Neural progenitor cell (in vitro differentiated cells): Measurements from ENCODE around the gene TSGA10. TPM values are rescaled to one million over a fixed set of nuclear protein-coding genes. Genes with fewer than 3 reads are reported as not detected.

ENCODE experiments used
- DNase-seq: peaks from one replicate; pipeline ENCODE4 v3.0.0-alpha.2; 2016; ENCODE audit warnings: low spot score
- H2AFZ ChIP-seq: fragments of 200-600 bp; sonication (generic); replicated peaks from 2 replicates; pipeline ENCODE4 v1.6.1; 2016; ENCODE audit warnings: antibody characterized with exemption
- H3F3A ChIP-seq: fragments of 200-600 bp; sonication (generic); 2 replicates; pipeline ENCODE4 v1.6.1; 2016; ENCODE audit warnings: antibody characterized with exemption, low read depth
- H3K27ac ChIP-seq: fragments of 200-600 bp; sonication (generic); 2 replicates; pipeline ENCODE4 v1.5.1; 2016; ENCODE audit warnings: mild to moderate bottlenecking
- H3K27me3 ChIP-seq: fragments of 200-600 bp; sonication (generic); 2 replicates; pipeline ENCODE4 v1.6.1; 2016; ENCODE audit warnings: mild to moderate bottlenecking, moderate library complexity
- H3K36me3 ChIP-seq: fragments of 200-600 bp; sonication (generic); 2 replicates; pipeline ENCODE4 v1.5.1; 2016
- H3K4me1 ChIP-seq: fragments of 200-600 bp; sonication (generic); 2 replicates; pipeline ENCODE4 v1.6.1; 2016; ENCODE audit warnings: mixed run types
- H3K4me2 ChIP-seq: fragments of 200-600 bp; sonication (generic); 2 replicates; pipeline ENCODE4 v1.6.1; 2016
- H3K4me3 ChIP-seq: fragments of 200-600 bp; sonication (generic); 2 replicates; pipeline ENCODE4 v1.5.1; 2016
- H3K79me2 ChIP-seq: fragments of 200-600 bp; sonication (generic); 2 replicates; pipeline ENCODE4 v1.6.1; 2016; ENCODE audit warnings: low read depth
- H3K9ac ChIP-seq: fragments of 200-600 bp; sonication (generic); 2 replicates; pipeline ENCODE4 v1.6.1; 2016
- H3K9me3 ChIP-seq: fragments of 200-600 bp; sonication (generic); 2 replicates; pipeline ENCODE4 v1.5.1; 2016; ENCODE audit warnings: low read depth
- H4K20me1 ChIP-seq: fragments of 200-600 bp; sonication (generic); 2 replicates; pipeline ENCODE4 v1.6.1; 2016; ENCODE audit warnings: low read depth
- H3K27ac Mint-ChIP-seq: 3 replicates; pipeline ENCODE4 v1.8.0; 2021; ENCODE audit warnings: mixed read lengths
- H3K27me3 Mint-ChIP-seq: 2 replicates; pipeline ENCODE4 v1.8.0; 2022; ENCODE audit warnings: low read depth, mild to moderate bottlenecking, inconsistent platforms, moderate library complexity, mixed read lengths; ENCODE audit not compliant: insufficient read depth
- H3K36me3 Mint-ChIP-seq: 3 replicates; pipeline ENCODE4 v1.8.0; 2021; ENCODE audit warnings: mixed read lengths
- H3K4me1 Mint-ChIP-seq: 3 replicates; pipeline ENCODE4 v1.8.0; 2021; ENCODE audit warnings: mixed read lengths
- H3K4me3 Mint-ChIP-seq: 3 replicates; pipeline ENCODE4 v1.8.0; 2021; ENCODE audit warnings: mild to moderate bottlenecking, moderate library complexity, mixed read lengths
- H3K9me3 Mint-ChIP-seq: 3 replicates; pipeline ENCODE4 v1.8.0; 2020; ENCODE audit warnings: mixed read lengths
- EZH2 ChIP-seq: fragments of 200-600 bp; sonication (generic); IDR thresholded peaks from 2 replicates; pipeline ENCODE4 v1.6.1; 2017; ENCODE audit warnings: antibody characterized with exemption, mild to moderate bottlenecking, moderate library complexity
- EZH2phosphoT487 ChIP-seq: fragments of 200-600 bp; sonication (generic); IDR thresholded peaks from 2 replicates; pipeline ENCODE4 v1.6.1; 2017; ENCODE audit warnings: antibody characterized with exemption
- total RNA-seq: library from RNA; depleted of rRNA; stranded (reverse); fragments of >200 nt; gene quantifications from 2 replicates; pipeline ENCODE4 v1.2.3, GENCODE V29; 2015; ENCODE audit warnings: low replicate concordance
- TF ChIP-seq, protein P1 (sequence below): fragments of 200-600 bp; sonication (generic); IDR thresholded peaks from 2 replicates; pipeline ENCODE4 v1.5.1; 2017; ENCODE audit warnings: antibody characterized with exemption, mild to moderate bottlenecking

The TSGA10 gene
- total RNA-seq, 1 donor from 2014 or later, result 5.8 TPM

DNA sequence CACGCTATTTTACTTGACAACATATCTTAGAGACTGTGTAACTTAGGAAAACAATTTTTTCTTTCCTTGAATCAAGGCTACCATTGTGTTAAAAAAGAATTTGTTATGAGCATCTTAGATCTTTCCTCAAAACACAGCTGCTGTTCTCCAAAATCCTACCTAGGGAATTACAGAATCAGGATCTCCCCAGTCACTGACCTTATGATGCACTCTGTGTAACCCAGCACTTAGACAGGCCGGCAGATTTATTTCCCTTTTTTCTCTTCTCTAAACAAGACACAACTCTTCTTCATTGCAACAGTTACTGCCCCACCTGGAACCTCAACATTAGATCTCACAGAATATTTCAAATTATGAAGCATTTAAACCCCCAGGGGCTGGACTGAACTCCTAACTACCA, 26.8 kb downstream of the TSGA10 start:
- peaks cover 19% of the 10 kb centered on the region for H3K36me3 Mint-ChIP-seq
- H3K9me3 ChIP-seq, result peaks cover 14% of the 10 kb centered on the region
- no peak overlapping the region for H3K4me3 Mint-ChIP-seq
- H3K9me3 Mint-ChIP-seq, result peaks cover 28% of the 10 kb centered on the region
- no peaks in the 10 kb centered on the region for H4K20me1 ChIP-seq
- no peaks in the 10 kb centered on the region for H3K79me2 ChIP-seq
- no peak overlapping the region for H2AFZ ChIP-seq
- no peak overlapping the region for H3K9ac ChIP-seq
- no peak for DNase-seq
- H3K27me3 Mint-ChIP-seq, result no peaks in the 10 kb centered on the region
- no peaks in the 10 kb centered on the region for H3F3A ChIP-seq
- no peaks in the 10 kb centered on the region for H3K36me3 ChIP-seq
- H3K4me1 Mint-ChIP-seq, result no peaks in the 10 kb centered on the region
- no peak overlapping the region for H3K27ac ChIP-seq
- TF ChIP-seq EZH2, result no peak
- no peak for TF ChIP-seq EZH2phosphoT487
- TF ChIP-seq, protein P1, sequence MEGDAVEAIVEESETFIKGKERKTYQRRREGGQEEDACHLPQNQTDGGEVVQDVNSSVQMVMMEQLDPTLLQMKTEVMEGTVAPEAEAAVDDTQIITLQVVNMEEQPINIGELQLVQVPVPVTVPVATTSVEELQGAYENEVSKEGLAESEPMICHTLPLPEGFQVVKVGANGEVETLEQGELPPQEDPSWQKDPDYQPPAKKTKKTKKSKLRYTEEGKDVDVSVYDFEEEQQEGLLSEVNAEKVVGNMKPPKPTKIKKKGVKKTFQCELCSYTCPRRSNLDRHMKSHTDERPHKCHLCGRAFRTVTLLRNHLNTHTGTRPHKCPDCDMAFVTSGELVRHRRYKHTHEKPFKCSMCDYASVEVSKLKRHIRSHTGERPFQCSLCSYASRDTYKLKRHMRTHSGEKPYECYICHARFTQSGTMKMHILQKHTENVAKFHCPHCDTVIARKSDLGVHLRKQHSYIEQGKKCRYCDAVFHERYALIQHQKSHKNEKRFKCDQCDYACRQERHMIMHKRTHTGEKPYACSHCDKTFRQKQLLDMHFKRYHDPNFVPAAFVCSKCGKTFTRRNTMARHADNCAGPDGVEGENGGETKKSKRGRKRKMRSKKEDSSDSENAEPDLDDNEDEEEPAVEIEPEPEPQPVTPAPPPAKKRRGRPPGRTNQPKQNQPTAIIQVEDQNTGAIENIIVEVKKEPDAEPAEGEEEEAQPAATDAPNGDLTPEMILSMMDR, result no peak
- no peak overlapping the region for H3K4me2 ChIP-seq
- H3K4me3 ChIP-seq, result no peak overlapping the region
- H3K27ac Mint-ChIP-seq, result no peak overlapping the region
- H3K27me3 ChIP-seq, result no peaks in the 10 kb centered on the region
- H3K4me1 ChIP-seq, result no peaks in the 10 kb centered on the region

DNA sequence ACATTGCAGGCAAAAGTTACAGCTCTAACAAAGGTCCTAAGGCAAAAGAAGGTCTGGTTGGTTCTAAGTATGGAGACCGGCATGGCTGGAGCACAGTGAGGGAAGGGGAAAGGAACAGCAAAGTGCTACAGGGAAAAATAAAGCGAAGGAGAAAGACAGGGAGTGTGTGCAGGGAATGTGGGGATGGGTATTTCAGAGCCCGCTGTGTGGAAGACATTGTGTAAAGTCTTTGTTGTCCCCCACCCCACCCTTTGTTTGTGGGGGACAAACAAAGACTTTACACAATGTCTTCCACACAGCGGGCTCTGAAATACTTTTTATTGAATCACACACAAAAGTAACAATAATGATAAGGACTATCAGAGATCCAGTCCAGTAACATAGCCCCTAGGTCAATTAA, 42.1 kb downstream of the TSGA10 start:
- H3K27ac Mint-ChIP-seq, result peak overlapping the region; percentile 5
- H3K27ac ChIP-seq, result no peak overlapping the region
- H2AFZ ChIP-seq, result no peak overlapping the region
- no peak overlapping the region for H3K4me3 Mint-ChIP-seq
- no peak overlapping the region for H3K4me2 ChIP-seq
- no peak overlapping the region for H3K9ac ChIP-seq
- TF ChIP-seq, protein P1, result no peak
- TF ChIP-seq EZH2phosphoT487, result no peak
- no peak for TF ChIP-seq EZH2
- H3K27me3 Mint-ChIP-seq, result no peaks in the 10 kb centered on the region
- H3K4me3 ChIP-seq, result no peak overlapping the region
- no peaks in the 10 kb centered on the region for H3K9me3 Mint-ChIP-seq
- no peaks in the 10 kb centered on the region for H3K27me3 ChIP-seq
- no peaks in the 10 kb centered on the region for H4K20me1 ChIP-seq
- no peaks in the 10 kb centered on the region for H3K36me3 ChIP-seq
- H3K4me1 Mint-ChIP-seq, result peaks cover 2% of the 10 kb centered on the region
- H3K79me2 ChIP-seq, result no peaks in the 10 kb centered on the region
- no peaks in the 10 kb centered on the region for H3F3A ChIP-seq
- H3K36me3 Mint-ChIP-seq, result no peaks in the 10 kb centered on the region
- no peak for DNase-seq
- peaks cover 6% of the 10 kb centered on the region for H3K4me1 ChIP-seq
- no peaks in the 10 kb centered on the region for H3K9me3 ChIP-seq

DNA sequence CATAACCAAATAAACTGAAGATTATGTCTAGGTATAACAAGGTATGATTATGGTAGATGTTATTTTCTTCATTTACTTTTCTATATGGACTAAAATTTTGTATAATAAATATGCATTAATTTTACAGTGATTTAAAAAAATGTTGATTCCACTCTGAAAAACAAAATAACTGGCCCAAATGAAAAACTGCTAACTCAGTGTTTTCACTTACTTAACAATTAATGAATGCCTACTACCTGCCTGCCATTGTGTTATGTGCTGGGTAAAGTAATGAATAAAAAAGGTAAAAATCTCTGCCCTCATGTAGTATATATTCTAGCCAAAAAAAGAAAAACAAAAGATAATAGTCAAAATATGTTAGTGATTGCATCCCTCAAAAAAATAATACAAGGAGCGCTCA, 42.8 kb downstream of the TSGA10 start:
- Mint-ChIP-seq H3K4me3 (no peak overlapping the region), H3K27me3 (no peaks in the 10 kb centered on the region), H3K4me1 (peaks cover 2% of the 10 kb centered on the region), H3K27ac (no peak overlapping the region), H3K36me3 (no peaks in the 10 kb centered on the region), H3K9me3 (no peaks in the 10 kb centered on the region)
- H2AFZ ChIP-seq, result no peak overlapping the region
- H3K4me3 ChIP-seq, result no peak overlapping the region
- H3K9me3 ChIP-seq, result no peaks in the 10 kb centered on the region
- H3K36me3 ChIP-seq, result no peaks in the 10 kb centered on the region
- no peaks in the 10 kb centered on the region for H4K20me1 ChIP-seq
- TF ChIP-seq EZH2 (no peak), EZH2phosphoT487 (no peak)
- TF ChIP-seq, protein P1, result no peak
- H3F3A ChIP-seq, result no peaks in the 10 kb centered on the region
- no peak overlapping the region for H3K4me2 ChIP-seq
- no peaks in the 10 kb centered on the region for H3K79me2 ChIP-seq
- DNase-seq, result no peak
- H3K4me1 ChIP-seq, result peaks cover 6% of the 10 kb centered on the region
- H3K27me3 ChIP-seq, result no peaks in the 10 kb centered on the region
- H3K27ac ChIP-seq, result no peak overlapping the region
- H3K9ac ChIP-seq, result no peak overlapping the region

DNA sequence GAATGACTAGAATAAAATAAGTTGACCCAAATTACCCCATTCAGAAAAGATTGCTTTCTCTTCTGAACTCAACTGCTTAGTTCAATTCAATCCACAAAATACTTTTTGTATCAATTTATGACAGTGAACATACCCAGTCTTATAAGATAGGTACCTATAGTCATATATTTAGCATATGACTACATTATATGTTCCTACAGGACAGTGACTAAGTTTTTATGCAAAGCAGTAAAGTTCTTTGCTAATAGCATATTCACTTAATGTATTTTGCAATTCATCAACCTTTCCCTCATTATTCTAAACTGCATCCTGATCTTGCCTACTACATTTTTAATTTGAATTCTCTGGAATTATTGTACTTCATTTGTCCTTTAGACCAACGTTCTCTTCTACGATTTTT, 43.5 kb downstream of the TSGA10 start:
- no peak for TF ChIP-seq EZH2phosphoT487
- no peak for TF ChIP-seq EZH2
- TF ChIP-seq, protein P1, result no peak
- no peaks in the 10 kb centered on the region for H3K36me3 ChIP-seq
- Mint-ChIP-seq H3K27me3 (no peaks in the 10 kb centered on the region), H3K4me1 (peaks cover 2% of the 10 kb centered on the region), H3K9me3 (no peaks in the 10 kb centered on the region), H3K27ac (no peak overlapping the region), H3K4me3 (no peak overlapping the region), H3K36me3 (no peaks in the 10 kb centered on the region)
- no peak overlapping the region for H3K4me3 ChIP-seq
- H3K79me2 ChIP-seq, result no peaks in the 10 kb centered on the region
- peaks cover 6% of the 10 kb centered on the region for H3K4me1 ChIP-seq
- no peak overlapping the region for H3K4me2 ChIP-seq
- H4K20me1 ChIP-seq, result no peaks in the 10 kb centered on the region
- no peak for DNase-seq
- no peaks in the 10 kb centered on the region for H3K27me3 ChIP-seq
- no peaks in the 10 kb centered on the region for H3F3A ChIP-seq
- H3K27ac ChIP-seq, result no peak overlapping the region
- no peak overlapping the region for H3K9ac ChIP-seq
- H2AFZ ChIP-seq, result no peak overlapping the region
- no peaks in the 10 kb centered on the region for H3K9me3 ChIP-seq
